ENCODE data around the gene ICE2. TPM values are rescaled to one million over a fixed set of nuclear protein-coding genes. Genes with fewer than 3 reads are reported as not detected.
"Not testable (repeated sequence)": the region's sequence is repeated elsewhere in the genome, so short reads cannot be mapped to it uniquely, and the experiment has no call there.

Gene ICE2
- total and polyA plus RNA-seq, 3 experiments from 2014 or later = 51.7 to 59.5 (median 57.5) TPM

DNA sequence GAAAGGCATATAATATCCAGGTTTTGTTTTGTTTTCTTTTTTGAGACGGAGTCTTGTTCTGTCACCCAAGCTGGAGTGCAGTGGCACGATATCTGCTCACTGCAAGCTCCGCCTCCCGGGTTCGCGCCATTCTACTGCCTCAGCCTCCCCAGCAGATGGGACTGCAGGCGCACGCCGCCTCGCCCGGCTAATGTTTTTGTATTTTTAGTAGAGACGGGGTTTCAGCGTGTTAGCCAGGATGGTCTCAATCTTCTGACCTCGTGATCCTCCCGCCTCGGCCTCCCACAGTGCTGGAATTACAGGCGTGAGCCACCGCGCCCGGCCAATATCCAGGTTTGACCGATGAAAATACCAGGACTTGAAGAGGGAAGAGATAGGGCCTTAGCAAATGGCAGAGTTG is 66.1 kb downstream of the ICE2 start:
- H3K4me3 ChIP-seq (ENCODE audit: low read length); POLR2A ChIA-PET; H3K4me3 Mint-ChIP-seq; CTCF ChIA-PET; H3K27me3 ChIP-seq (ENCODE audit: insufficient read depth, low read length, poor library complexity, severe bottlenecking); H3K27ac Mint-ChIP-seq; H3K27ac ChIP-seq (ENCODE audit: low read depth, low read length); H3K36me3 ChIP-seq (ENCODE audit: insufficient read depth, low read length); H3K36me3 Mint-ChIP-seq; H3K9me3 ChIP-seq (ENCODE audit: low read length); DNase-seq; H3K27me3 Mint-ChIP-seq; H3K9me3 Mint-ChIP-seq: not testable (repeated sequence)
- peaks cover 15% of the 10 kb centered on the region for H3K4me1 ChIP-seq (ENCODE audit: insufficient read depth, low read length)
- H3K4me1 Mint-ChIP-seq = peaks cover 12 to 15% (median 13%) of the 10 kb centered on the region in 3 donors

DNA sequence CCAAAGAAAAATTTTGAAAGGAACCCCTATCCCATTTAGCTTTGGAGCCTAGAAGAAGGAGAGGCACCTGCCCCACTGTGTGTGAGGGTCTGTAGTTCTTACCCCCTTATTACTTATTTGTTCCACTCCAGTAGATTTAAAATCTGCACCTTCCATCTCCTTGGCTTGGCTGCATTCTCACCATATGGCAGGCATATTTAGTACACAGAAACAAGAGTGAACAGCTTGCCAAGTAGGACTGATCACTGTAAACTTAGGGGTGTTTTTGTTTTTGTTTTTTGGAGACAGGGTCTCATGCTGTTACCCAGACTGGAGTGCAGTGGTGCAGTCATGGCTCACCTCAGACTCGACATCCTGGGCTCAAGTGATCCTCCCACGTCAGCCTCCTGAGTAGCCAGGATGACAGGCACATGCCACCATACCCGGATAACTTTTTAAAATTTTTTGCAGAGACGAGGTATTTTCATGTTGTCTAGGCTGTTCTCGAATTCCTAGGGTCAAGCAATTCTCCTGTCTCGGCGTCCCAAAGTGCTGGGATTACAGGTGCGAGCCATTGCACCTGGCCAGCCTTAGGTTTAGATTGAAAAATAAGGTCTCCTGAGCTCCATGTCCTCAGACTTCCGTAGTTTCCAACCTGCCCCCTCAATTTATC is 67.0 kb downstream of the ICE2 start:
- Mint-ChIP-seq H3K36me3 (peaks cover 0 to 3% (median 0%) of the 10 kb centered on the region in 3 donors), H3K4me3 (no peak overlapping the region), H3K27me3 (no peaks in the 10 kb centered on the region), H3K9me3 (no peaks in the 10 kb centered on the region), H3K4me1 (peaks cover 14 to 18% (median 14%) of the 10 kb centered on the region in 3 donors), H3K27ac (no peak overlapping the region)
- no peak overlapping the region for H3K4me3 ChIP-seq (ENCODE audit: low read length)
- CTCF ChIA-PET = no interaction called here
- peaks cover 16% of the 10 kb centered on the region for H3K4me1 ChIP-seq (ENCODE audit: insufficient read depth, low read length)
- no peaks in the 10 kb centered on the region for H3K9me3 ChIP-seq (ENCODE audit: low read length)
- no peaks in the 10 kb centered on the region for H3K27me3 ChIP-seq (ENCODE audit: insufficient read depth, low read length, poor library complexity, severe bottlenecking)
- H3K36me3 ChIP-seq (ENCODE audit: insufficient read depth, low read length) = no peaks in the 10 kb centered on the region
- no peak for DNase-seq
- no peak overlapping the region for H3K27ac ChIP-seq (ENCODE audit: low read depth, low read length)
- POLR2A ChIA-PET = no interaction called here

DNA sequence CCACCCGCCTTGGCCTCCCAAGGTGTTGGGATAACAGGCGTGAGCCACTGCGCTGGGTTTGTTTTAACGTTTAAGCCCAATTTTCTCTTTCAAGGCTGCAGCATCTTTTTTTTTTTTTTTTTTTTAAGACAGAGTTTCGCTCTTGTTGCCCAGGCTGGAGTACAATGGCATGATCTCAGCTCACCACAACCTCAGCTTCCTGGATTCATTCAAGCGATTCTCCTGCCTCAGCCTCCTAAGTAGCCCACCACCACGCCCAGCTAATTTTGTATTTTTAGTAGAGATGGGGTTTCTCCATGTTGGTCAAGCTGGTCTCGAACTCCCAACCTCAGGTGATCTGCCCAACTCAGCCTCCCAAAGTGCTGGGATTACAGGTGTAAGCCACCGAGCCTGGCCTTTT is 68.6 kb downstream of the ICE2 start:
- H3K36me3 Mint-ChIP-seq; H3K27ac Mint-ChIP-seq; CTCF ChIA-PET; H3K9me3 ChIP-seq (ENCODE audit: low read length); H3K27me3 ChIP-seq (ENCODE audit: insufficient read depth, low read length, poor library complexity, severe bottlenecking); H3K4me3 Mint-ChIP-seq; H3K4me3 ChIP-seq (ENCODE audit: low read length); DNase-seq; H3K27me3 Mint-ChIP-seq; H3K9me3 Mint-ChIP-seq; H3K36me3 ChIP-seq (ENCODE audit: insufficient read depth, low read length); H3K27ac ChIP-seq (ENCODE audit: low read depth, low read length): not testable (repeated sequence)
- POLR2A ChIA-PET = interaction anchor here (0.9 kb wide), 1 partner anchor 12 kb away, joined by 6 read pairs; no protein-coding TSS in a partner anchor
- H3K4me1 ChIP-seq (ENCODE audit: insufficient read depth, low read length) = peaks cover 16% of the 10 kb centered on the region
- peaks cover 16 to 19% (median 18%) of the 10 kb centered on the region in 3 donors for H3K4me1 Mint-ChIP-seq

DNA sequence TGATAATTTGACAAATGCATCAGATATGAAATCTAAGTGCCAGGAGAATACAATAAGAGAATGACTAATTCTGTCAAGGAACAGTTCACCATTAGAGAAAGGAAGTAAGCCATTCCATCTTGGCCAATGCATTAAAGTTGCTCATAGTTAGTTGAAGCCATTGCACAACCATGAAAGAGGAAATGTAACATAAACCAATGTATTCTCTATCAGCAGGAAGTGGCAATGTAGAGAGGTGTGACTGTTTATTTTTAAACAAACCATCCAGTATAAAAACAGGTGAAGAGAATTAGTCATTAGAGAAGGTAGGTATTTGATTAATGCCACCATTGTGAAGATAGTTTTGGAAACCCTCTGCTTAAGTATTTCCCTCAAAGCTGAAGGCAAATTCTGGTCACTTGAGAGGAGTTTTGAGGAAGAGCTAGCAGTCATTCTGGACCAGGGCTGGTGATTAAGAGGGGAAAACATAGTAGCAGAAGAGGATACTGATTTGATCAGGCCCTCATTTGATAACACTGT is 70.4 kb downstream of the ICE2 start:
- peak in 1 of 5 donors; percentile 21 for DNase-seq
- H3K27ac ChIP-seq (ENCODE audit: low read depth, low read length) = no peak overlapping the region
- H3K4me3 ChIP-seq (ENCODE audit: low read length) = no peak overlapping the region
- peak overlapping the region in 7 of 8 donors; percentile 9 to 89 (median 70) for H3K27ac Mint-ChIP-seq
- POLR2A ChIA-PET = interaction anchor here (1.0 to 2.6 kb wide), 2 partner anchors 10 to 11 kb away, joined by 4 to 9 read pairs; partner anchors contain the start of gene ANXA2
- CTCF ChIA-PET = interaction anchor here (1.1 to 1.4 kb wide), 2 partner anchors 10 to 70 kb away, joined by 4 to 7 read pairs; partner anchors contain the start of gene ICE2
- H3K4me1 ChIP-seq (ENCODE audit: insufficient read depth, low read length) = peaks cover 16% of the 10 kb centered on the region
- H3K9me3 ChIP-seq (ENCODE audit: low read length) = no peaks in the 10 kb centered on the region
- H3K4me3 Mint-ChIP-seq = peak overlapping the region in 6 of 7 donors; percentile 4 to 79 (median 44)
- no peaks in the 10 kb centered on the region for H3K27me3 Mint-ChIP-seq
- H3K4me1 Mint-ChIP-seq = peaks cover 16 to 19% (median 18%) of the 10 kb centered on the region in 3 donors
- peaks cover 0 to 3% (median 0%) of the 10 kb centered on the region in 3 donors for H3K36me3 Mint-ChIP-seq
- no peaks in the 10 kb centered on the region for H3K36me3 ChIP-seq (ENCODE audit: insufficient read depth, low read length)
- H3K9me3 Mint-ChIP-seq = no peaks in the 10 kb centered on the region
- no peaks in the 10 kb centered on the region for H3K27me3 ChIP-seq (ENCODE audit: insufficient read depth, low read length, poor library complexity, severe bottlenecking)

DNA sequence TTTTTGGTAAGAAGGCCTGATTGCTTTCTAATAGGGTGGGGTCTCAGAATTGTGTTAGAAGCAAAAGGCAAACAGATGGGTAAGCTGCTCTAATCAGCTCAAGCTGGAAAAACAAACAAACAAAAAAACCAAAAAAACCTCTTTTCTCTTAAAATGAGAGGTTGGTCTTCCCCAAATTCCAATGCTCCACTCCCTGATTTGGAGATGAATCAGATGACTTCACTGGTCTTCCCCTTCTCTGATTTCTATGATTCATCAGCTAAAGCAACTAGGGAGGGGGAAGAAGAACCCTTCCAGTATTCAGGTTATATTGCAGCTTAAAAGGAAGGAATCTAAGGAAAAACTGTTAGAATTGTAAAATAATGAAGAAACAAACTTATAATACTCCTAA is 71.5 kb downstream of the ICE2 start:
- Histone ChIP-seq H3K4me3 (ENCODE audit: low read length) (no peak overlapping the region), H3K9me3 (ENCODE audit: low read length) (no peaks in the 10 kb centered on the region), H3K27me3 (ENCODE audit: insufficient read depth, low read length, poor library complexity, severe bottlenecking) (no peaks in the 10 kb centered on the region), H3K4me1 (ENCODE audit: insufficient read depth, low read length) (peaks cover 16% of the 10 kb centered on the region), H3K36me3 (ENCODE audit: insufficient read depth, low read length) (no peaks in the 10 kb centered on the region), H3K27ac (ENCODE audit: low read depth, low read length) (no peak overlapping the region)
- no peak overlapping the region for H3K27ac Mint-ChIP-seq
- peaks cover 0 to 3% (median 0%) of the 10 kb centered on the region in 3 donors for H3K36me3 Mint-ChIP-seq
- H3K4me1 Mint-ChIP-seq = peaks cover 16 to 19% (median 18%) of the 10 kb centered on the region in 3 donors
- no peaks in the 10 kb centered on the region for H3K9me3 Mint-ChIP-seq
- ChIA-PET CTCF (interaction anchor here (1.4 kb wide), 1 partner anchor 9 kb away, joined by 7 read pairs; no protein-coding TSS in a partner anchor), POLR2A (interaction anchor here (2.6 kb wide), 1 partner anchor 9 kb away, joined by 9 read pairs; the partner anchor contains the start of gene ANXA2)
- no peaks in the 10 kb centered on the region for H3K27me3 Mint-ChIP-seq
- H3K4me3 Mint-ChIP-seq = no peak overlapping the region
- no peak for DNase-seq

DNA sequence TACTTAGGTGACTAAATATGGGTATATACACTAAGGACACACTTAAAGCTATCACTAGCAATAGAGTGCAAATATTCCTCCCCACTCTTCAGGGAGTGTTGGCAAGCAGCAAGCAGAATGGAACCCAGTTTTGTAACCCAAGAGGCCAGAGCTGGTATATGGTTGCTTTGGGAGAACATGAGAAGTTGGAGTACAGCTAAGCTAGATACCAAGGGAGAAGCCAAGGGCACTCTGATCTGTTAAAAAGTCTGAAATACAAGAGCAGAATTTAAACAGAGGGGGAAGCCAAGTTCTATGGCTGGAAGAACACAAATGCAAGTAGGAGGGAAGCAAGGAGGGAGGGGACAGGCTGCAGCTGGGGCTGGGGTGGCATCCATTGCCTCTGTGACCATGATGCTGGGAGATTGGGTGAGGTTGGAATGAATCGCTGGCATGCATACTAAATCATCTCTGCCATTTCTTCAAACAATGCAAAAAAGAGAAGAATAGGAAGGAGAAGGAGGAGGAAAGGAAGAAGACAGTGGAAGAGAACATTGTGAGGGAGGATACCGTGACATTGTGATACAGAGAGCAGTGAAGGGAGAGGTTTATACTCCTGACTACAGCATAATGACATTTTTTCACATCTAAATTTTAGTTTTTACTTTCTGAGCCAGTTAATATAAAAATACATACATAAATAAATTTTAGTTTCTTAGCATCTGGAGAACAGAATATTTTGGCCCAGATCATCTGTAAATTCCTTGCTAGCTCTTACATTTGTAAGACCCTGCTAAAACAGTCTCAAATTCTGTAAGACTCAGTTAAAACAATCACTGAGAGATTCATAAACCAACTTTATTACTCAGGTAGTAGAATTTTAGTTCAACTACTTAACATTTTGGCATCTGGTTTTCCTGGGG is 72.2 kb downstream of the ICE2 start:
- ChIA-PET POLR2A (interaction anchor here (1.2 to 2.6 kb wide), 2 partner anchors 9 to 15 kb away, joined by 3 to 9 read pairs; partner anchors contain the start of gene ANXA2), CTCF (interaction anchor here (1.3 to 1.4 kb wide), 2 partner anchors 9 to 37 kb away, joined by 3 to 7 read pairs; no protein-coding TSS in a partner anchor)
- Mint-ChIP-seq H3K36me3 (peaks cover 0 to 3% (median 0%) of the 10 kb centered on the region in 3 donors), H3K27ac (peak overlapping the region in 2 of 8 donors; percentile 13 to 48), H3K27me3 (no peaks in the 10 kb centered on the region), H3K4me1 (peaks cover 16 to 19% (median 18%) of the 10 kb centered on the region in 3 donors), H3K9me3 (no peaks in the 10 kb centered on the region), H3K4me3 (peak overlapping the region in 1 of 7 donors; percentile 24)
- H3K4me3 ChIP-seq (ENCODE audit: low read length) = no peak overlapping the region
- no peaks in the 10 kb centered on the region for H3K36me3 ChIP-seq (ENCODE audit: insufficient read depth, low read length)
- peaks cover 16% of the 10 kb centered on the region for H3K4me1 ChIP-seq (ENCODE audit: insufficient read depth, low read length)
- no peak overlapping the region for H3K27ac ChIP-seq (ENCODE audit: low read depth, low read length)
- no peaks in the 10 kb centered on the region for H3K27me3 ChIP-seq (ENCODE audit: insufficient read depth, low read length, poor library complexity, severe bottlenecking)
- no peaks in the 10 kb centered on the region for H3K9me3 ChIP-seq (ENCODE audit: low read length)
- no peak for DNase-seq

DNA sequence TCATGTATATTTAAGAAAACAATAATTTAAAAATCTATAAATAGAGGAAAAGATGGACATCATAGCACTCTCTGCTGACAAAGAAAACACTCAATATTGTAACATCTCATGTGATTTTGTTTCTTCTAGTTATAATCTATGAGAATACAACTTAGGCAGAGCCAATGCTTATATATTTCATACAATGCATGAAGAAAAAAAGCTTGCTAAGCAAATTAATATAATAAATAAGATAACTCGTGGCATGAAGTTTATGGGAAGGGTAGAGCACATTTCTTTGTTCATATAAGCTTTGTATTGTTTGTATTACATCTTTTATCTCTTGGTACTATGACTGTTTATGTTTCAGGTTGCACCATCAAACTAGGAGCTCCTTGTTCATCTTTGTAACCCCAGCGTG is 73.5 kb downstream of the ICE2 start:
- Histone ChIP-seq H3K27ac (ENCODE audit: low read depth, low read length) (no peak overlapping the region), H3K9me3 (ENCODE audit: low read length) (no peaks in the 10 kb centered on the region), H3K36me3 (ENCODE audit: insufficient read depth, low read length) (no peaks in the 10 kb centered on the region), H3K4me1 (ENCODE audit: insufficient read depth, low read length) (peaks cover 16% of the 10 kb centered on the region), H3K4me3 (ENCODE audit: low read length) (no peak overlapping the region), H3K27me3 (ENCODE audit: insufficient read depth, low read length, poor library complexity, severe bottlenecking) (no peaks in the 10 kb centered on the region)
- Mint-ChIP-seq H3K4me3 (no peak overlapping the region), H3K4me1 (peaks cover 16 to 19% (median 18%) of the 10 kb centered on the region in 3 donors), H3K36me3 (peaks cover 0 to 3% (median 0%) of the 10 kb centered on the region in 3 donors), H3K9me3 (no peaks in the 10 kb centered on the region), H3K27me3 (no peaks in the 10 kb centered on the region), H3K27ac (no peak overlapping the region)
- no peak for DNase-seq
- CTCF ChIA-PET = no interaction called here
- POLR2A ChIA-PET = no interaction called here
